ENCODE results near the gene DLL4. TPM values are rescaled to one million over a fixed set of nuclear protein-coding genes. Genes with fewer than 3 reads are reported as not detected.

The DLL4 gene
- total RNA-seq, 1 experiment from 2014 or later, result 0.11 TPM

- CTCF ChIA-PET, result interaction anchor here (0.6 to 2.3 kb wide), 4 partner anchors 23 to 278 kb away, joined by 3 to 13 read pairs (median 6); partner anchors contain the start of gene CHAC1
- intact Hi-C loops (cut with micrococcal nuclease; ENCODE audit: unreplicated experiment), result loop anchor here (5.0 kb wide), 1 partner anchor 425 kb away; the partner anchor contains the start of genes NUSAP1 and OIP5
- POLR2A ChIA-PET (ENCODE audit: low non-redundant PET), result interaction anchor here (0.7 kb wide), 1 partner anchor 17 kb away, joined by 8 read pairs; no protein-coding TSS in a partner anchor
- no TSS peak for BruUV-seq (replicated peaks)
- peaks cover 21% of the 10 kb centered on the region for H3K4me1 ChIP-seq (ENCODE audit: insufficient read depth, low read length, poor library complexity, severe bottlenecking)
- H3K27ac ChIP-seq (ENCODE audit: low read depth, low read length, poor library complexity, severe bottlenecking), result peak overlapping the region; percentile 57
- H3K9me3 ChIP-seq (ENCODE audit: low read depth, low read length, poor library complexity, severe bottlenecking), result no peaks in the 10 kb centered on the region
- TF ChIP-seq EZH2 (IDR thresholded peaks at IDR 0.05; ENCODE audit: borderline replicate concordance, low read depth, low read length, poor library complexity, severe bottlenecking) (no peak), CTCF (conservative IDR thresholded peaks at IDR 0.05; ENCODE audit: low read depth, low read length) (no peak)
- peaks cover 10% of the 10 kb centered on the region for H3K36me3 ChIP-seq (ENCODE audit: insufficient read depth, low read length, poor library complexity, severe bottlenecking)
- peak overlapping the region; percentile 58 for H3K4me3 ChIP-seq (ENCODE audit: low read depth, low read length, poor library complexity, severe bottlenecking)
- H3K27me3 ChIP-seq (replicated peaks; ENCODE audit: insufficient read depth, low read depth, low read length, poor library complexity), result no peaks in the 10 kb centered on the region
- peak; percentile 77 for DNase-seq (ENCODE audit: low spot score)
Measured at GRCh38 chr15:40906991-40907802, 21.9 kb upstream of the DLL4 start.

- Histone ChIP-seq H3K27me3 (replicated peaks; ENCODE audit: insufficient read depth, low read depth, low read length, poor library complexity) (no peaks in the 10 kb centered on the region), H3K9me3 (ENCODE audit: low read depth, low read length, poor library complexity, severe bottlenecking) (no peaks in the 10 kb centered on the region), H3K4me1 (ENCODE audit: insufficient read depth, low read length, poor library complexity, severe bottlenecking) (peaks cover 21% of the 10 kb centered on the region), H3K4me3 (ENCODE audit: low read depth, low read length, poor library complexity, severe bottlenecking) (no peak overlapping the region), H3K27ac (ENCODE audit: low read depth, low read length, poor library complexity, severe bottlenecking) (no peak overlapping the region), H3K36me3 (ENCODE audit: insufficient read depth, low read length, poor library complexity, severe bottlenecking) (peaks cover 8% of the 10 kb centered on the region)
- TF ChIP-seq CTCF (conservative IDR thresholded peaks at IDR 0.05; ENCODE audit: low read depth, low read length) (no peak), EZH2 (IDR thresholded peaks at IDR 0.05; ENCODE audit: borderline replicate concordance, low read depth, low read length, poor library complexity, severe bottlenecking) (no peak)
- no TSS peak for BruUV-seq (replicated peaks)
- CTCF ChIA-PET, result interaction anchor here (0.9 kb wide), 1 partner anchor 16 kb away, joined by 3 read pairs; no protein-coding TSS in a partner anchor
- intact Hi-C loops (cut with micrococcal nuclease; ENCODE audit: unreplicated experiment), result loop anchor here (5.0 kb wide), 1 partner anchor 424 kb away; the partner anchor contains the start of genes NUSAP1 and OIP5
- POLR2A ChIA-PET (ENCODE audit: low non-redundant PET), result no interaction called here
- DNase-seq (ENCODE audit: low spot score), result no peak
Measured at GRCh38 chr15:40908095-40908494, 21.0 kb upstream of the DLL4 start.

GRCh38 chr15:40909662-40910630 is 19.2 kb upstream of the DLL4 start:
- no peak overlapping the region for H3K4me3 ChIP-seq (ENCODE audit: low read depth, low read length, poor library complexity, severe bottlenecking)
- H3K4me1 ChIP-seq (ENCODE audit: insufficient read depth, low read length, poor library complexity, severe bottlenecking), result peaks cover 21% of the 10 kb centered on the region
- no TSS peak for BruUV-seq (replicated peaks)
- TF ChIP-seq EZH2 (IDR thresholded peaks at IDR 0.05; ENCODE audit: borderline replicate concordance, low read depth, low read length, poor library complexity, severe bottlenecking) (no peak), CTCF (conservative IDR thresholded peaks at IDR 0.05; ENCODE audit: low read depth, low read length) (no peak)
- no peaks in the 10 kb centered on the region for H3K9me3 ChIP-seq (ENCODE audit: low read depth, low read length, poor library complexity, severe bottlenecking)
- CTCF ChIA-PET, result no interaction called here
- POLR2A ChIA-PET (ENCODE audit: low non-redundant PET), result no interaction called here
- H3K27me3 ChIP-seq (replicated peaks; ENCODE audit: insufficient read depth, low read depth, low read length, poor library complexity), result no peaks in the 10 kb centered on the region
- no peak for DNase-seq (ENCODE audit: low spot score)
- H3K27ac ChIP-seq (ENCODE audit: low read depth, low read length, poor library complexity, severe bottlenecking), result no peak overlapping the region
- no peaks in the 10 kb centered on the region for H3K36me3 ChIP-seq (ENCODE audit: insufficient read depth, low read length, poor library complexity, severe bottlenecking)
- intact Hi-C loops (cut with micrococcal nuclease; ENCODE audit: unreplicated experiment), result loop anchor here (5.0 kb wide), 1 partner anchor 422 kb away; the partner anchor contains the start of genes NUSAP1 and OIP5

All from A673 (cell line).